PC-9 (cell line): ENCODE measurements around the gene ANKRD33.

ENCODE experiments used
- EZH2 ChIP-seq: fragments of 200-600 bp; sonication (generic); IDR thresholded peaks from 2 replicates; pipeline ENCODE4 v1.8.0; 2017; ENCODE audit warnings: antibody characterized with exemption, low read depth
- TF ChIP-seq, protein P1 (sequence below): fragments of 200-600 bp; sonication (generic); conservative IDR thresholded peaks from 2 replicates; pipeline ENCODE4 v1.6.1; 2017; ENCODE audit warnings: mixed run types, antibody characterized with exemption, mild to moderate bottlenecking, moderate library complexity

DNA sequence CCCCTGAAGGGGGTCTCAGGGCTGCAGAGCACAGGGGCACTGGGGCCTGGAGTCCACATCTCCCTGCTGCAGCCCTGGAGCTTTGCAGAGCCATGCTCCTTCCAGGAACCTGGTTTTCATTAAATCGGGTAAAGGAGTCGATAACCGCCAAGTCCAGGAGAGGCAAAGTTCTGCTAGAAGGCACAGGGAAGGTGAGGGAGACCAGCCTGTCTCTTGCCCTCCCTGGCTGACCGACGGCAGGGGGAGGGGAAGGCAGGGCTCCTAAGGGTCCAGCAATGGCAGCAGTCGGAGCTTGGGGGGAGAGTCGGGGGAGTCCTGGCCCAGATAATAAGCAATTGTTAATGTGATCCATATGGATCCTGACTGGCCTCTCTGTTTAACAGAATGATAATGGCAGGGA, 42.4 kb upstream of the ANKRD33 start:
- TF ChIP-seq, protein P1, sequence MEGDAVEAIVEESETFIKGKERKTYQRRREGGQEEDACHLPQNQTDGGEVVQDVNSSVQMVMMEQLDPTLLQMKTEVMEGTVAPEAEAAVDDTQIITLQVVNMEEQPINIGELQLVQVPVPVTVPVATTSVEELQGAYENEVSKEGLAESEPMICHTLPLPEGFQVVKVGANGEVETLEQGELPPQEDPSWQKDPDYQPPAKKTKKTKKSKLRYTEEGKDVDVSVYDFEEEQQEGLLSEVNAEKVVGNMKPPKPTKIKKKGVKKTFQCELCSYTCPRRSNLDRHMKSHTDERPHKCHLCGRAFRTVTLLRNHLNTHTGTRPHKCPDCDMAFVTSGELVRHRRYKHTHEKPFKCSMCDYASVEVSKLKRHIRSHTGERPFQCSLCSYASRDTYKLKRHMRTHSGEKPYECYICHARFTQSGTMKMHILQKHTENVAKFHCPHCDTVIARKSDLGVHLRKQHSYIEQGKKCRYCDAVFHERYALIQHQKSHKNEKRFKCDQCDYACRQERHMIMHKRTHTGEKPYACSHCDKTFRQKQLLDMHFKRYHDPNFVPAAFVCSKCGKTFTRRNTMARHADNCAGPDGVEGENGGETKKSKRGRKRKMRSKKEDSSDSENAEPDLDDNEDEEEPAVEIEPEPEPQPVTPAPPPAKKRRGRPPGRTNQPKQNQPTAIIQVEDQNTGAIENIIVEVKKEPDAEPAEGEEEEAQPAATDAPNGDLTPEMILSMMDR, result no peak
- TF ChIP-seq EZH2, result no peak
